Measurements from ENCODE around the gene GPS2.

GPS2 gene

GRCh38 chr17:7280519-7281073 is 34.6 kb downstream of the GPS2 start (continued):
- TF ChIP-seq SETDB1 (IDR thresholded peaks at IDR 0.05; ENCODE audit: insufficient read length, low read length) (no peak), ZFP37 (tag by site-specific recombination; IDR thresholded peaks at IDR 0.05) (0 out of 2 replicates have a peak, but pooled peaks have one; percentile 46), ZNF692 (tag by site-specific recombination; IDR thresholded peaks at IDR 0.05) (peak; percentile 54; the same call in 1 of the 2 replicates), ZNF223 (tag by site-specific recombination; IDR thresholded peaks at IDR 0.05) (no peak), ZNF558 (tag by site-specific recombination; IDR thresholded peaks at IDR 0.05) (peak; percentile 31; the same call in 1 of the 2 replicates), MZF1 (tag by site-specific recombination; IDR thresholded peaks at IDR 0.05; ENCODE audit: borderline replicate concordance) (no peak), REPIN1 (tag by site-specific recombination; IDR thresholded peaks at IDR 0.05; ENCODE audit: low read depth) (no peak), ZNF121 (tag by site-specific recombination; IDR thresholded peaks at IDR 0.05) (no peak), PATZ1 (tag by site-specific recombination; IDR thresholded peaks at IDR 0.05) (no peak; the same call in 1 of the 2 replicates), REST (tag by site-specific recombination; IDR thresholded peaks at IDR 0.05) (0 out of 2 replicates have a peak, but pooled peaks have one; percentile 23), PRDM1 (tag by site-specific recombination; IDR thresholded peaks at IDR 0.05) (peak; percentile 74), SP3 (tag by site-specific recombination; IDR thresholded peaks at IDR 0.05) (peak; percentile 8; the same call in 1 of the 2 replicates), ZBTB20 (tag by site-specific recombination; IDR thresholded peaks at IDR 0.05) (peak; percentile 80), ZNF146 (tag by site-specific recombination; IDR thresholded peaks at IDR 0.05) (no peak), ZNF214 (tag by site-specific recombination; IDR thresholded peaks at IDR 0.05; ENCODE audit: borderline replicate concordance) (no peak), ZNF324 (tag by site-specific recombination; IDR thresholded peaks at IDR 0.05) (no peak), ZNF266 (tag by site-specific recombination; IDR thresholded peaks at IDR 0.05; ENCODE audit: low read depth) (no peak), ZNF362 (tag by site-specific recombination; IDR thresholded peaks at IDR 0.05) (no peak)
- TF ChIP-seq, protein P1, sequence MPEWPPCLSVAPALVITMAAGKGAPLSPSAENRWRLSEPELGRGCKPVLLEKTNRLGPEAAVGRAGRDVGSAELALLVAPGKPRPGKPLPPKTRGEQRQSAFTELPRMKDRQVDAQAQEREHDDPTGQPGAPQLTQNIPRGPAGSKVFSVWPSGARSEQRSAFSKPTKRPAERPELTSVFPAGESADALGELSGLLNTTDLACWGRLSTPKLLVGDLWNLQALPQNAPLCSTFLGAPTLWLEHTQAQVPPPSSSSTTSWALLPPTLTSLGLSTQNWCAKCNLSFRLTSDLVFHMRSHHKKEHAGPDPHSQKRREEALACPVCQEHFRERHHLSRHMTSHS (tag by site-specific recombination; IDR thresholded peaks at IDR 0.05): no peak
- TF ChIP-seq, protein P2, sequence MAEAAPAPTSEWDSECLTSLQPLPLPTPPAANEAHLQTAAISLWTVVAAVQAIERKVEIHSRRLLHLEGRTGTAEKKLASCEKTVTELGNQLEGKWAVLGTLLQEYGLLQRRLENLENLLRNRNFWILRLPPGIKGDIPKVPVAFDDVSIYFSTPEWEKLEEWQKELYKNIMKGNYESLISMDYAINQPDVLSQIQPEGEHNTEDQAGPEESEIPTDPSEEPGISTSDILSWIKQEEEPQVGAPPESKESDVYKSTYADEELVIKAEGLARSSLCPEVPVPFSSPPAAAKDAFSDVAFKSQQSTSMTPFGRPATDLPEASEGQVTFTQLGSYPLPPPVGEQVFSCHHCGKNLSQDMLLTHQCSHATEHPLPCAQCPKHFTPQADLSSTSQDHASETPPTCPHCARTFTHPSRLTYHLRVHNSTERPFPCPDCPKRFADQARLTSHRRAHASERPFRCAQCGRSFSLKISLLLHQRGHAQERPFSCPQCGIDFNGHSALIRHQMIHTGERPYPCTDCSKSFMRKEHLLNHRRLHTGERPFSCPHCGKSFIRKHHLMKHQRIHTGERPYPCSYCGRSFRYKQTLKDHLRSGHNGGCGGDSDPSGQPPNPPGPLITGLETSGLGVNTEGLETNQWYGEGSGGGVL (tag by site-specific recombination; IDR thresholded peaks at IDR 0.05): no peak
- TF ChIP-seq, protein P3, sequence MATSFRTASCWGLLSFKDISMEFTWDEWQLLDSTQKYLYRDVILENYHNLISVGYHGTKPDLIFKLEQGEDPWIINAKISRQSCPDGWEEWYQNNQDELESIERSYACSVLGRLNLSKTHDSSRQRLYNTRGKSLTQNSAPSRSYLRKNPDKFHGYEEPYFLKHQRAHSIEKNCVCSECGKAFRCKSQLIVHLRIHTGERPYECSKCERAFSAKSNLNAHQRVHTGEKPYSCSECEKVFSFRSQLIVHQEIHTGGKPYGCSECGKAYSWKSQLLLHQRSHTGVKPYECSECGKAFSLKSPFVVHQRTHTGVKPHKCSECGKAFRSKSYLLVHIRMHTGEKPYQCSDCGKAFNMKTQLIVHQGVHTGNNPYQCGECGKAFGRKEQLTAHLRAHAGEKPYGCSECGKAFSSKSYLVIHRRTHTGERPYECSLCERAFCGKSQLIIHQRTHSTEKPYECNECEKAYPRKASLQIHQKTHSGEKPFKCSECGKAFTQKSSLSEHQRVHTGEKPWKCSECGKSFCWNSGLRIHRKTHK (tag by site-specific recombination; IDR thresholded peaks at IDR 0.05): no peak
- TF ChIP-seq, protein P4, sequence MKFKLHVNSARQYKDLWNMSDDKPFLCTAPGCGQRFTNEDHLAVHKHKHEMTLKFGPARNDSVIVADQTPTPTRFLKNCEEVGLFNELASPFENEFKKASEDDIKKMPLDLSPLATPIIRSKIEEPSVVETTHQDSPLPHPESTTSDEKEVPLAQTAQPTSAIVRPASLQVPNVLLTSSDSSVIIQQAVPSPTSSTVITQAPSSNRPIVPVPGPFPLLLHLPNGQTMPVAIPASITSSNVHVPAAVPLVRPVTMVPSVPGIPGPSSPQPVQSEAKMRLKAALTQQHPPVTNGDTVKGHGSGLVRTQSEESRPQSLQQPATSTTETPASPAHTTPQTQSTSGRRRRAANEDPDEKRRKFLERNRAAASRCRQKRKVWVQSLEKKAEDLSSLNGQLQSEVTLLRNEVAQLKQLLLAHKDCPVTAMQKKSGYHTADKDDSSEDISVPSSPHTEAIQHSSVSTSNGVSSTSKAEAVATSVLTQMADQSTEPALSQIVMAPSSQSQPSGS (tag by site-specific recombination; IDR thresholded peaks at IDR 0.05; ENCODE audit: low read depth): no peak
- TF ChIP-seq, protein P5, sequence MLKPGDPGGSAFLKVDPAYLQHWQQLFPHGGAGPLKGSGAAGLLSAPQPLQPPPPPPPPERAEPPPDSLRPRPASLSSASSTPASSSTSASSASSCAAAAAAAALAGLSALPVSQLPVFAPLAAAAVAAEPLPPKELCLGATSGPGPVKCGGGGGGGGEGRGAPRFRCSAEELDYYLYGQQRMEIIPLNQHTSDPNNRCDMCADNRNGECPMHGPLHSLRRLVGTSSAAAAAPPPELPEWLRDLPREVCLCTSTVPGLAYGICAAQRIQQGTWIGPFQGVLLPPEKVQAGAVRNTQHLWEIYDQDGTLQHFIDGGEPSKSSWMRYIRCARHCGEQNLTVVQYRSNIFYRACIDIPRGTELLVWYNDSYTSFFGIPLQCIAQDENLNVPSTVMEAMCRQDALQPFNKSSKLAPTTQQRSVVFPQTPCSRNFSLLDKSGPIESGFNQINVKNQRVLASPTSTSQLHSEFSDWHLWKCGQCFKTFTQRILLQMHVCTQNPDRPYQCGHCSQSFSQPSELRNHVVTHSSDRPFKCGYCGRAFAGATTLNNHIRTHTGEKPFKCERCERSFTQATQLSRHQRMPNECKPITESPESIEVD (tag by site-specific recombination; IDR thresholded peaks at IDR 0.05): no peak

Data from HEK293 (cell line).